GM04504 (cell line): ENCODE data around the gene P3H2.

Experiments
- DNase-seq: peaks from one replicate; pipeline ENCODE4 v3.0.0-alpha.2; 2012; ENCODE audit warnings: low read depth

P3H2 gene

GRCh38 chr3:190053919-190054672 lies 66.6 kb downstream of the P3H2 start:
- DNase-seq = peak; percentile 42

GRCh38 chr3:190051641-190052040 lies 69.1 kb downstream of the P3H2 start:
- no peak for DNase-seq

- DNase-seq = peak; percentile 54
Measured at GRCh38 chr3:190048932-190049441, 71.7 kb downstream of the P3H2 start.

GRCh38 chr3:190044974-190045373 lies 75.7 kb downstream of the P3H2 start:
- no peak for DNase-seq

- DNase-seq = peak; percentile 70
Measured at GRCh38 chr3:190044142-190044541, 76.6 kb downstream of the P3H2 start.

GRCh38 chr3:190043741-190044140 lies 77.0 kb downstream of the P3H2 start:
- DNase-seq = no peak

GRCh38 chr3:190042558-190042957 lies 78.1 kb downstream of the P3H2 start:
- DNase-seq = no peak

- DNase-seq = no peak
Measured at GRCh38 chr3:190041333-190042041, 79.2 kb downstream of the P3H2 start.

- no peak for DNase-seq
Measured at GRCh38 chr3:190040145-190040544, 80.6 kb downstream of the P3H2 start.

GRCh38 chr3:190038050-190038933 lies 82.4 kb downstream of the P3H2 start:
- DNase-seq = no peak

- DNase-seq = no peak
Measured at GRCh38 chr3:190036631-190037030, 84.1 kb downstream of the P3H2 start.

- no peak for DNase-seq
Measured at GRCh38 chr3:190034446-190034845, 86.3 kb downstream of the P3H2 start.

GRCh38 chr3:190032923-190033322 lies 87.8 kb downstream of the P3H2 start:
- DNase-seq = no peak

GRCh38 chr3:190031887-190032752 lies 88.6 kb downstream of the P3H2 start:
- no peak for DNase-seq

GRCh38 chr3:190027116-190027515 lies 93.6 kb downstream of the P3H2 start:
- DNase-seq = no peak

- no peak for DNase-seq
Measured at GRCh38 chr3:190026154-190026553, 94.5 kb downstream of the P3H2 start.

- DNase-seq = no peak
Measured at GRCh38 chr3:190024912-190025311, 95.8 kb downstream of the P3H2 start.

- DNase-seq = no peak
Measured at GRCh38 chr3:190019844-190020243, 100.9 kb downstream of the P3H2 start.

- DNase-seq = no peak
Measured at GRCh38 chr3:190019006-190019405, 101.7 kb downstream of the P3H2 start.

- DNase-seq = no peak
Measured at GRCh38 chr3:190018460-190018859, 102.2 kb downstream of the P3H2 start.

GRCh38 chr3:190017521-190018288 lies 103.0 kb downstream of the P3H2 start:
- peak; percentile 50 for DNase-seq
